Measurements from ENCODE around the gene KCNA10. TPM values are rescaled to one million over a fixed set of nuclear protein-coding genes. Genes with fewer than 3 reads are reported as not detected.

KCNA10 gene
- total and polyA plus RNA-seq, 2 donors (not counting 3 experiments of a cell fraction or from before 2014, with no cell fraction given), result not detected

DNA sequence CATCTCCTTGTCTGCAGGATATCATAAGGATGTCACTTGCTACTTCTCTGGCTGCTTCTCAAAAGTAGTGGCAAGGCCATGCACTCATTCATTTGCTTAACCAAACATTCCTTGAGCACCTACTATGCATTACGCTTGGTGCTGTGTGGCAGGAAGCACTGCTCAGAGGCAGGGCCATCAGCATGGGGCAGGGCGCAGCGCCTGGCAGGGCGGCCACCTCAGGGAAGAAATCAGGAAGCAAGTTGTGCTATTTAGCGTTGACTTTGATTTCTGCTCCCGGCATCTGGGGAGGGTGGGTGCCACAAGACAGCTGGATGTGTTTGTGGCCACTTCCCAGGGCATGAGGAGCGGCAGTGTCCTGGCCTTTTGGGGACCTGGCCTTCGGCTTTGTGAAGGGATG is 40.1 kb downstream of the KCNA10 start:
- dilution Hi-C loops (cut with MboI; ENCODE audit: extremely low pct_ligation_motif_present, low sequenced_read_pairs) (no loop called here), intact Hi-C loops (cut with micrococcal nuclease) (no loop called here)
- Histone ChIP-seq H3K79me2 (ENCODE audit: control insufficient read depth, insufficient read depth, low read length) (no peaks in the 10 kb centered on the region), H3K9me3 (replicated peaks; ENCODE audit: control insufficient read depth, insufficient read depth, low read length) (no peaks in the 10 kb centered on the region), H2AFZ (ENCODE audit: low read depth, low read length) (no peak overlapping the region), H3K9me1 (replicated peaks; ENCODE audit: control insufficient read depth, extremely low read depth, insufficient read depth, low read length) (no peaks in the 10 kb centered on the region), H3K27ac (ENCODE audit: insufficient read depth, low read depth, low read length) (no peak overlapping the region), H3K27me3 (ENCODE audit: control insufficient read depth in 2 of 2, insufficient read depth in 2 of 2, low read length in 2 of 2) (no peaks in the 10 kb centered on the region), H3K4me3 (replicated peaks in 1 of 3; ENCODE audit: insufficient read depth in 1 of 3, low read depth in 1 of 3, low read length in 3 of 3) (no peak overlapping the region), H3K9ac (replicated peaks; ENCODE audit: extremely low read depth, insufficient read depth, low read length) (no peak overlapping the region), H3K4me1 (ENCODE audit: control insufficient read depth, extremely low read depth, insufficient read depth, low read length) (peaks cover 13% of the 10 kb centered on the region), H3K36me3 (ENCODE audit: control insufficient read depth in 2 of 2, extremely low read depth in 1 of 2, insufficient read depth in 2 of 2, low read length in 2 of 2) (no peaks in the 10 kb centered on the region), H4K20me1 (replicated peaks; ENCODE audit: control insufficient read depth, extremely low read depth, insufficient read depth, low read length) (no peaks in the 10 kb centered on the region), H3K4me2 (ENCODE audit: insufficient read depth, low read length) (no peak overlapping the region)
- BruUV-seq (replicated peaks), result no TSS peak
- DNase-seq (ENCODE audit: low read depth, low spot score) (no peak), FAIRE-seq (no peak)
- TF ChIP-seq EZH2 (IDR thresholded peaks at IDR 0.05; ENCODE audit: borderline replicate concordance, low read depth, low read length, severe bottlenecking), result no peak
- no peak for TF ChIP-seq FOS (IDR thresholded peaks at IDR 0.05; ENCODE audit: borderline replicate concordance, insufficient read depth, low read length)
- TF ChIP-seq, protein P1, sequence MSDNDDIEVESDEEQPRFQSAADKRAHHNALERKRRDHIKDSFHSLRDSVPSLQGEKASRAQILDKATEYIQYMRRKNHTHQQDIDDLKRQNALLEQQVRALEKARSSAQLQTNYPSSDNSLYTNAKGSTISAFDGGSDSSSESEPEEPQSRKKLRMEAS (IDR thresholded peaks at IDR 0.05; ENCODE audit: insufficient read depth, insufficient read length), result no peak
- TF ChIP-seq, protein P2, sequence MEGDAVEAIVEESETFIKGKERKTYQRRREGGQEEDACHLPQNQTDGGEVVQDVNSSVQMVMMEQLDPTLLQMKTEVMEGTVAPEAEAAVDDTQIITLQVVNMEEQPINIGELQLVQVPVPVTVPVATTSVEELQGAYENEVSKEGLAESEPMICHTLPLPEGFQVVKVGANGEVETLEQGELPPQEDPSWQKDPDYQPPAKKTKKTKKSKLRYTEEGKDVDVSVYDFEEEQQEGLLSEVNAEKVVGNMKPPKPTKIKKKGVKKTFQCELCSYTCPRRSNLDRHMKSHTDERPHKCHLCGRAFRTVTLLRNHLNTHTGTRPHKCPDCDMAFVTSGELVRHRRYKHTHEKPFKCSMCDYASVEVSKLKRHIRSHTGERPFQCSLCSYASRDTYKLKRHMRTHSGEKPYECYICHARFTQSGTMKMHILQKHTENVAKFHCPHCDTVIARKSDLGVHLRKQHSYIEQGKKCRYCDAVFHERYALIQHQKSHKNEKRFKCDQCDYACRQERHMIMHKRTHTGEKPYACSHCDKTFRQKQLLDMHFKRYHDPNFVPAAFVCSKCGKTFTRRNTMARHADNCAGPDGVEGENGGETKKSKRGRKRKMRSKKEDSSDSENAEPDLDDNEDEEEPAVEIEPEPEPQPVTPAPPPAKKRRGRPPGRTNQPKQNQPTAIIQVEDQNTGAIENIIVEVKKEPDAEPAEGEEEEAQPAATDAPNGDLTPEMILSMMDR (IDR thresholded peaks at IDR 0.05; ENCODE audit: extremely low read depth in 1 of 2, insufficient read depth in 1 of 2, low read depth in 1 of 2, low read length in 2 of 2), result no peak
- no peak for TF ChIP-seq MYC (IDR thresholded peaks at IDR 0.05; ENCODE audit: low read depth, low read length)
- no peak for TF ChIP-seq POLR2AphosphoS5 (IDR thresholded peaks at IDR 0.05; ENCODE audit: insufficient read depth, low read depth, low read length)
- no peak for TF ChIP-seq POLR2A (IDR thresholded peaks at IDR 0.05; ENCODE audit: low read depth, low read length)
- TF ChIP-seq JUN (IDR thresholded peaks at IDR 0.05; ENCODE audit: borderline replicate concordance, insufficient read depth, insufficient read length, low read depth), result no peak
- CTCF ChIA-PET, result interaction anchor here (1.9 to 4.7 kb wide), 3 partner anchors 10 to 19 kb away, joined by 4 to 68 read pairs (median 15); no protein-coding TSS in a partner anchor
- POLR2A ChIA-PET, result no interaction called here
